GM19395 (cell line): Measurements from ENCODE around the gene HIRA.

Experiments used
- ATAC-seq: cut with Tn5 transposase; IDR thresholded peaks from one replicate; pipeline ENCODE4 v1.9.1; 2021; ENCODE audit warnings: mild to moderate bottlenecking, moderate library complexity; ENCODE audit not compliant: unreplicated experiment

The HIRA gene

DNA sequence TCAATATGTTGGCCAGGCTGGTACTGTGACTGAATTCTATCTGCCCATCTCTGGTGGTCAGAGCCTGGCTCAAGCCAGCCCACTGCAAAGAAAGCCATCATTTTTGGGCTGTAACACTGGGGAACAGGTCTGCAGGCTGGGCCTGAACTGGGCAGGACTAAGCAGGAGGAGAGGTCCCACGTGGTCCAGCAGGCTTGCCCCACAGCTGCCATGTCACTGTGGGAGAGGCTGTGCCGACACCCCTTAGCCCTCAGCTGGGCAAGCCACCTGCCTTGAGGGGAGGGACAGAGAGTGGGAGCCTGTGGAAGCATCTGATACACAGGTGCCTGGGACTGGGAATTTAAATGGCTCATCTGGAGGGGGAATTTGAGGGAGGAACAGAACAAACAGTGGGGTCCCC is 73.3 kb downstream of the HIRA start:
- ATAC-seq = no peak

DNA sequence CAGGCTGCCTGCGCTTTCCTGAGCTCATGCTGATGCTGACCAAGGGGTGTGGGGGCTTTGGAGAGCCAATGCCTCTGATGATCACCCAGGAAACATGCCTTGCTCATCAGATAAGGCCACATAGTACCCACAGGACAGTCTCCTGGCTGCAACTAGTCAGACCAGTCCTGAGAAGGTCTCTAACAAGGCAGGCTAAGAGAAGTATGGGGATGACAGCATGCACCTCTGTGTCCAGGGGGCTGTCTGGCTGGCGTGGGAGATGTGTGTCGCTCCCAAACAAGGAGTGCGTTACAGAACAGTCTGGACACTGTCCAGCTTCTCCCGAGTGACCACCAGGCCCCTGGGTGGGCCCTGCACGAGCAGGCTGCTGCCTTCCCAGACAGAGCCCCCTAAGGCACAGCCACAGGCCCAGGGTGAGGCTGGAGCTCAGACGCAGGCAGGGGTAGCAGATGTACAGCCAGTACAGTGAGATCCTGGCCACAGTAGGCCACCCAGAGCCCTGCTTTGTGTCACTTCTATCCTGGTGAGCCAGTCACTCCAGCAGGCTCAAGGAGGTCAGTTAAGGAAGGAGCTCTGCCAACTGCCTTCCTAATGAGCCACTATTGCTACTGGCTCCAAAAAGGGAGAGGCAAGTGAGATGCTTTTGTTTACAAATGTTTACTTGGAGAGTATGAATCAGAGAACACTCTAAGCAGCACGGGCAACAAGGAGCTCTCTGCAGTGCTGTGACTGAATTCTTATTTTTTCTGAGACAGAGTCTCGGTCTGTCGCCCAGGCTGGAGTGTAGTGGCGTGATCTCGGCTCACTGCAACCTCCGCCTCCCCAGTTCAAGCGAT is 74.0 kb downstream of the HIRA start:
- ATAC-seq = no peak

DNA sequence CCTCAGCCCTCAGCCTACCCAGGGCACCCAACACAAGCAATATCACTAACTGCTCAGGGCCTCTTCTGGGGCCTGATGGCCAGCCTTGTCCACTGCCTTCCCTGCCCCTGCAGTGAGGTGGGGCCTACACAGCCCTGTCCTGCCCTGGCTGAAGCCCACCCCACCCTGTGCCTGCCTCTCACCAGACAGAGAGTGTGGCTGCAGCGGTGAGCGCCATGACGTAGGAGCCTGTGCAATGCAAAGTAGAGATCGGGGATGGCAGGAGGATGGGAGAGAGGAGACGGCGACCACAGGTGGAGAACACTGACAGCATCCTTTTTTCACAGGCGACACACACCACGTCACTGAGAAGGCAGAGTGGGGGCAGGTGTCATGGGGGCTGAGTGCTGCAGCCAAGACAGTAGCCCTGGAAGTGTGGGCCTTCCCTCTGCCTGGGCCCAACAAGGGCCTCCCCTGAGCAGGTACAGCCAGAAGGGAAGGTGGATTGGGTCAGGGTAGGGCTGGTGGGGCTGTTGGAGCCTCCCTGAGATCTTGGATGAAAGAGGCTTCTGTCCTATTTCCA is 74.7 kb downstream of the HIRA start:
- ATAC-seq = no peak

DNA sequence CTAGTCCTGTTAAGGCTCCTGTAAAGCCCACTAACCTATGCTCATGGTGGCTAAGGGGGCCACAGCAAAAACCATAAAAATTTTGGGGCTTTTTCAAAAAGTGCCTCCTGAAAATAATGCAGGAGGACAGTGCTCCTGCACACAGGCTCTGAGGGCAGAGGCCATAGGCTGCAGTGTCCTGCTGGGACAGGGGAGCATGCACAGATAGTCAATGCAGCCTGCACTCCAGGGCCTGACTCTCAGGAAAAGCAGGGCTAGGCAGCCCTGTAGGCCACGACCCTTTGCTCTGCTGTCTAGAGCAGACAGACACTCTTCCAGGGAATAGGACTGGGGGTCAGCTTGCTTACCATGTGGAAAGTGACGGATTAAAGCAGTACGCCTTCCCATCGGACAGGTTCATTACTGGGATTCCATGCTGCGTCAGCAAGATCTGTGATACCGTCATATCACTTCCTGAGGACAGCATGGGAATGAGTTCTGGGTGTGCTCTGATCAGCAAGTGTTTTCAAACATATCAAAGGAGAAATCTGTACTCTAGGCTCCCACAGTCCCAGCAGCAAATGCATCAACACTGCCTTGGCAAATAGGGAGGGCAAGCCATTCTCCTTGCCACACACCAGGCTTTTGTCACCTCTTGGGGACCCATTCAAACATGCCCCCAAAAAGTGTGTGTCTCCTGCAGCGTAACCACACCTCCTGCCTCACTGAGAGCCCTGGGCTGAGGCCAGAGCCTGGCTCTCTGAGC is 75.9 kb downstream of the HIRA start:
- ATAC-seq = no peak

DNA sequence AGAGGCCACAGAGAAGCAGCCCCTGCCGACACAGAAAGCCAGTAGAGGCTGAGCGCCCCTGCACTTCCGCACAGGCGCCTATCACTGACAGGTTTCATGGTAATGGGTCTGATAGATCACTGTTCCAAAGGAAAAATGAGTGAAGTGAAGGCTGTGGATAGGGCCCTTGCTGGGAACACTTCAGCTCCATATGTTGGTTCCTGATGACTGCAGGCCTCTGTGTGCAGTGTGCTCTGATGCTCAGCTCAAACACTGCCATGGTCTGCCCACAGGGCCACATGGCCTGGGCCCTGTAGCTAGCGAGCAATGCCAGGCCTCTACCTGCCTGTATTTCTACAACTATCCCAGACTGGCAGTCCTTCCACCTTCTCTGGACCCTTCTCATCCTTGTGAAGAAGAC is 77.3 kb downstream of the HIRA start:
- ATAC-seq = no peak

DNA sequence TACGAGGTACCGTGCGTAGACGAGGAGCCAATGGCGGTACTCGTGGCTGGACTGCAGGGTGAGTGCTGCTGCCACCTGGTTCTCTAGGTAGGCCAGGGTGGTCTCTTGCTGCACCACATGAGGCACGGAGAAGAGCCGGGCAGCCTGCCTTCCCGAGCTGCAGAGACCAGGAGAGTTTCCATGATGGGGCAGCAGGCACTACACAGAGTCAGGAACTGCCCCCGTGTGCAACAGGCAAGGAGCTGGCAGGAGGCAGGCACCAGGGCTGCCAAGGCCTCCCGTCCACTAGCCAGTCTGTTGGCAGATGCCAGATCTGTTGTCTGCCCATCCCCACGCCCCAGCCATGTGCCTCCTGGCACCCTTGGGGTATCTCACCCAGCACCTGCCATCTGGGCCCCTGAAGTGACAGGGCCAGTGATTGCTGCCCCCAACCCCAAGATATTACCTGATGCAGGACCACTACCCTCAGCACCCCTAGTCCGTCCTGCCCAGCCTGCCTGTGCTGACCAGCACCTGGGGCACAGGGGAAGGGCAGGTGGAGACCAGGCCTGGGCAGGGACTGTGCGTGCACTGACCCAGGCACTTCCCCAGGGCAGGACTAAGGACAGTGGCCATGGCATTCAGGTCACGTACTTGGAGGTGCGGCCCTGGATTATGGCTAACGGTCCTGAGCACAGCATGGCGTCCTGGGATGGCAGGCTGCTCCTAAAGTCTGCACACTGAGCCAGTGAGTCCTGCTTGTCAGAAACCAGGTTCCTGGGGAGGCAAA is 78.0 kb downstream of the HIRA start:
- no peak for ATAC-seq

DNA sequence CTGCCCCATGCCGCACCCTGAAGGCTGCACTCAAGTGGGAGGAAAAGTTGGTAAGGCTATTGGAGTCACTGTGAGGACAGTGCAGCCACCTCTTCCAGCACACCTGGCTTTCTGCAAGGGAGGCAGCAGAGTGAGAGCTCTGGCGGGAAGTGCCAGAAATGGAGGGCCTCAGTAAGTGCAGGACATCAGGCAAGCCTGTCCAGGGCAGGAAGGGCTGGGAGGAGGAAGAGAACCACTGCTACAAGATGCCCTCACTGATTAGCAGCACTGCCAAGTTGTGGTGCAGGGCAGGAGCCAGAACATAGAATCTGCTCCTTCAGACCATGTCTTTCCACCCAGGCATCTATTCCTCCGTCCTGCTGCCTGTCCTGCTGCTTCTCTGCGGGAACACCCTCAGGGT is 78.8 kb downstream of the HIRA start:
- no peak for ATAC-seq

DNA sequence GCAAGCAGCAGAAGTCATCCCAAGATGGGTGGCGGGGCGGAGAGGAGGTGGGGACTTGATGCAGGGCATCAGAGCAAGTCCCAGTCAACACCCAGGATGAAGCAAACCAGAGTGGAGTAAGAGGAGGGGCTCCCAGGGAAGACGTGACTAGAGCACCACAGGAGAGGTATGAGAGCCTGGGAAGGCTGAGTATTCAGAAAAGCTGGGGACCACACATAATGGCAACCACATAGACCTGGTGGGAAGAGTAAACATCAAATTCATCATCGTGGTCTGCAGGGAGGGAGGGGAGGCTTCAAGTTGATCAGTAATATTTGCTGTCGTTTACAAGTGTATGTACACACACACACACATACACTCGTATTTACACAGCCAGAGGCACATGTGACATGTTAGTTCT is 79.3 kb downstream of the HIRA start:
- ATAC-seq = no peak

DNA sequence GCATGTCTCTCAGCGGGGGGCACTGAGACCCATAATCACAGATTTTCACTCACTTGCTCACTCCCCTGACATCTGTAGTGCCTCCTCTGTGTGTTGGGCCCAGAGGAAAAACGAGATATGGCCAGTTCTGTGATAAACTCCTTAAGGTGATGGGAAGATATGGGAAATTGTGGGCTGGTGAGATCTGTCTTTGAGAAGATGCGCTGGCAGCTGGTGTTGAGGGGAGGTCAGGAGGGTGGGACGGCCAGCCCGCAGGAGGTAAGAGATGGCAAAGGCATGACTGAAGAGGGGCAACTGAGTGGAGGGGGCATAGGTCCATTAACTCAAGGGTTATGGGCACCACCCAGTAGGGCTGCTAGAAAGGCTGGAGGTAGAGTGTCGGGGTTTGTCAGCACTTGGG is 79.9 kb downstream of the HIRA start:
- no peak for ATAC-seq

DNA sequence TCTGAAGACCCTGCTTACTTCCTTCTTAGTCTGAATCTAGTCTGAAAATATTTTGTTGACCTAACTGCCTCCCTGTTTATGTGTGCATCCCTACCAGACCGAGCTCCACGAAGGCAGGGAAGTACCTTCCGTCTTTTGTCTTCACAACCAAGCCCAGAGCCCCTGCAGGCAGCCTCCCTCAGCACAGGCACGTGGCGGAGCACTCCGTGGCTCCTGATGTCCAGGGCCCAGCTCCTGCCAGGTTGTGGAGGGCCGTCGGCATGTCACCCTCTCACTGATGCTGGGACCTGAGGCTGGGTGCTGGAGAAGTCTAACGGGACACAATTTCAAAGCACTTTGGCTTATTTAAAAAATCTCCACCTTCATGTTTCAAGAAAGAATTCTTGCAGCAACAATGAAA is 80.6 kb downstream of the HIRA start:
- no peak for ATAC-seq

DNA sequence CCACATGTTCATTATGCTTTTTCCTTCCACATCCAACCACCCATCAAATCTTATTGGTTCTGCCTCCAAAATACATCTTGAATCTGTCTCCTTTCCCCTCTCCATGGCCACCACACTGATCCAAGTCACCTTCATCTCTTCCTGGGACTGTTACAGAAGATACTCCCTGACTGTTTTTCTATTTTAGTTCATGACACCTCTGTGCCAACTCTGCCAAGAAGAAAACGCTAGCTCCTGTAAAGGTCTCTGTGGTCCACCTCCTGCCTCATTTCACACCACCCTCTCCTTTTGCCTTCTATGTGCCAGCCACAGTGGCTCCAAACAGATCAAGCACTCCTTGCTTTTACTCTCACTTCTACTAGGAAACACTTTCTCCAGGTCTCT is 81.1 kb downstream of the HIRA start:
- no peak for ATAC-seq

DNA sequence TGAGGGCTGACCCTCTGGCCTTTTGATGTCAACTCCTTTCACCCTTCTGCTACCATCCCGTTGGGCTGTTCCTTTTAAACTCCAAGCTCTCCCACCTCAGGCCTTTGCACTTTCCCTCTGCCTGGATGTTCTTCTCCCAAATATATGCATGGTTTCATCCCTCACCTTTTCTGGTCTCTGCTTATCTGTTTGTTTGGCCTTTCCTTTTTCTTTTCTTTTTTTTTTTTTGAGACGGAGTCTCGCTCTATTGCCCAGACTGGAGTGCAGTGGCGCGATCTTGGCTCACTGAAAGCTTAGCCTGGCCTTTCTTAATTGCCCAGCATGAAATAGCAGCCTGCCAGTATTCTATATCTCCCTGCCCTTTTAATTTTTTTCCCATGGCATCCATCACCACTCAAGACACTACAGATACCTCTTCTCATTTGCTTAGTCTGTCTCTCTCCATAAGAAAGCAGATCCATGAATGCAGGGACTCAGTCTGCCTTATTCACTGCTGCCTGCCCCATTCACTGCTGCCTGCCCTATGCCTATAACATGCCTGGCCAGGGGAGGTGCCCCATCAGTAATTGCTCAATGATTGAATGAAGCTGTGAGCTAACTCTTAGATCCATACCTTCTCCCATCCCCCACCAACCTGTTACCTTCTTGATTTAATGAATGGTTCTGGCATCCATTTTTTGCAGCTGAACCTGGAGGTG is 81.6 kb downstream of the HIRA start:
- no peak for ATAC-seq

DNA sequence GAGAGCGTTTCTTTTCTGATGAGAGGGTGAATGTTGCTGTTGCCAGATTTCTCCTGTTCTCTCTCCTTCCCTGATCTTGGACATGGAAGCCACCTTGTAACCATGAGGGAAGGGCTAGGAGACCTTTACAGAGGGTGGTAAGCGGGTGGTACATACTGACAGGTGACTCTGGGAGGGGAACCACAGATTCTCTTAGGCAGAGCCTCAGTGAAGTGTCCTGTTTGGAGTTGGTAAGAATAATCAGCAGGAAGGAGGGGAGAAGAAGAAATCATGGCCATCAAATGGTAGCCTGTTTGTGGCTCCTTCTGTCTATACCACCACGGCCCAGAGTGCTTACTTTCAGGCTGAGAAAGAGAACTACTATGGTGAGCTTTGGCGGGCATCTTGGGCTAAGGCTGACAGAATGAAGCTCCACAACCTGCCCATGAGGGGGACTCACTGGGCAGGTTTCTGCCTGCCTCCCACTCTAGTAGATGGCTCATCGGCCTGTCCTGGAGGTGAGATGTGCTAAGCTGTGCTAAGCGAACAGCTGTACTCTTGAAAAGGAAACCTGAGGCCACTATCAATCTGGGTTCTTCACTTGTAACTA is 84.8 kb downstream of the HIRA start:
- ATAC-seq = no peak

DNA sequence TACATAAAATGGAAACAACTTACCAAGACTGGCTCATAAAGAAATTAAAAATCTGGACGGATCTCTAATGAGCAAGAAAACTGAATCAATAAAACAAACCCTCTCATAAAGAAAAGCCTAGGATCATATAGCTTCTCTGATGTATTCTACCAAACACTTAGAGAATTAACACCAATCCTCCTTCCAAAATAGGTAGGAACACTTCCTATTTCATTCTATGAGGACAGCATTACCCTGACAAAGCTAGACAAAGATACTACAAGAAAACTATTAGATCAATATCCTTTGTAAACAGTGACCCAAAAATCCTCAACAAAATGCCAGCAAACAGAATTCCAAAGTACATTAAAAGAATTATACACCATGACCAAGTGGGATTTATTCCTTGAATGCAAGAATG is 87.1 kb downstream of the HIRA start:
- ATAC-seq = no peak

DNA sequence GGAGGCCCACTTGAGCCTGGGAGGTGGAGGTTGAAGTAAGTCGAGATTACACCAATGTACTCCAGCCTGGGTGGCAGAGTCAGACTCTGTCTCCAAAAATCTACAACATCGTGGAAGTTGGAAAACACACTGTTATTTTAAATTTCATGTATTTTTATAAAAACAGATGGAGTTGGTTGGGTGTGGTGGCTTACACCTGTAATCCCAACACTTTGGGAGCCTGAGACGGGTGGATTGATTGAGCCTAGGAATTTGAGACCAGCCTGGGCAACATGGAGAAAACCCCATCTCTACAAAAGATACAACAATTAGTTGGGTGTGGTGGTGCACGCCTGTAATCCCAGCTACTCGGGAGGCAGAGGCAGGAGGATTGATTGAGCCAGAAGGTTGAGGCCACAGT is 88.1 kb downstream of the HIRA start:
- no peak for ATAC-seq

DNA sequence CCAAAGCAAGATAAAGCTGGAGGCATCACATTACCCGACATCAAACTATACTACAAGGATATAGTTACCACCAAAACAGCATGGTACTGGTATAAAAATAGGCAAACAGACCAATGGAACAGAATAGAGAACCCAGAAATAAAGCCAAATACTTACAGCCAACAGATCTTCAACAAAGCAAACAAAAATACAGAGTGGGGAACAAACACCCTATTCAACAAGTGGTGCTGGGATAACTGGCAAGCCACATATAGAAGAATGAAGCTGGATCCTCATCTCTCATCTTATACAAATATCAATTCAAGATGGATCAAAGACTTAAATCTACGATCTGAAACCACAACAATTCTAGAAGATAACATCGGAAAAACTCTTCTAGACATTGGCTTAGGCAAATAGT is 90.0 kb downstream of the HIRA start:
- ATAC-seq = no peak

DNA sequence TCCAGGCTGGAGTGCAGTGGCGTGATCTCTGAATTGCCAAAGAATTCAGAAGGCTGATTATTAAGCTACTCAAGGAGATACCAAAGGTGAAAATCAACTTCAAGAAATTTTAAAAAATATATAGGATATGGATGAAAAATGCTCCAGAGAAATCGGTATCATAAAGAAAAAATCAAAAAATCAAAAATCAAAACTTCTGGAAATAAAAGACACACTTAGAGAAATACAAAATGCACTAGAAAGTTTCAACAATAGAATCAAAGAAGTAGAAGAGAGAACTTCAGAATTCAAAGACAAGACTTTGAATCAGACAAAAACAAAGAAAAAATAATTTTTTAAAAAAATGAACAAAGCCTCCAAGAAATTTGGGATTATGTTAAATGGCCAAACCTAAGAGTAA is 94.4 kb downstream of the HIRA start:
- no peak for ATAC-seq

DNA sequence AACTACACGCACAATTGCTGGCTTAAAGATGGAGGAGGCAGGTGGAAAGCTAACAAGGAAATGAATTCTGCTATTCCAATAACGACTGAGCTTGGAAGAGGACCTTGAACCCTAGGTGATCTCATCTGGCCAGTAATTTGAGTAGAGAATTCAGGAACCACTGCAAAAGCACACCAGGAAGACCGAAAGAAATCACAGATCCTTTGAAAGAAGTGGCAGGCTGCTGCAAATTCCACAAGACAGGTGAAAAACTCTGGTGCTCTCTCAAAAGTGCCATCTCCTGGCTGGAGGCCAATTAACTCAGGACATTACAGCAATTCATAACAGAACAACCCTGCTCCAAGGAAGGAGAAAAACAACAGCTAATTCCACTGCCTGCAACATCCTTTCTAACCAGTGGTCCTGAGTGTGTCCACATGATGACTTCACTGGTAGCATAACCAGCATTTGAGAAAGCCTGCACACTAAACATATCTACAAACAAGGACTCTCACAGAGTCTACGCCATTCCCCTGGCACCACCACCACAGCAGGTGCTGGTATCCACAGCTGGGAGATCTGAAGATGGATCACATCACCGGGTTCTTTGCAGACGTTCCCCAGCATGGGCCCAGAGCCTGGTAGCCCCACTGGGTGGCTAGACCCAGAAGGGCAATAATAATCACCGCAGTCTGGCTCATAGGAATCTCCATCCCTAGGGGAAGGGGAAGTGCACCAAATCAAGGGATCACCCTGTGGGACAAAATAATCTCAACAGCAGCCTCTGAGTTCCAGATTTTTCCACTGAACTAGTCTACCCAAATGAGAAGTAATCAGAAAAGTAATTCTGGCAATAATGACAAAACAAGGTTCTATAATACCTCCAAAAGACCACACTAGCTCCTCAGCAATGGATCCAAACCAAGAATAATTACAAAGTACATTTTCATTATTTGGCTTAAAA is 95.1 kb downstream of the HIRA start:
- no peak for ATAC-seq

DNA sequence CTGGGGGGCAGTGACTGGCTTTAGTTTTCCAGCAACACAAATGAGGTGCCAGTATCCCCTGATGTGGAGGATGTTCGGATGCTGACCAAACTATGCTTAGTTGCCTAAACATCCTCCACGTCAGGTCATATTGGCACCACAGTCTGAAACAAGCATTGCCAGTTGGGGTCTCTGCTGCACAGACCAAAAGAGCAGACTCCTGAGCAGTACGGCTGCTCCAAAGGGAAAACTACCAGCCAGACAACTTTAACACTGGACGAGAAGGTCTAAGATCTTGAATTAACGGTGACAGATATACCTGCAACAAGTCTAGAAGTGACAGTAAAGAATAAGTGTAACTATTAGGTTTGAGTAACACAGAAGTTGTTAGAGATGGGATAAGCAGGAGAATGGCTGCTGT is 99.6 kb downstream of the HIRA start:
- no peak for ATAC-seq
